HEK293 (cell line): ENCODE data around the gene MAGI2.
"Not testable (repeated sequence)": the region's sequence is repeated elsewhere in the genome, so short reads cannot be mapped to it uniquely, and the experiment has no call there.

Source experiments
- CTCF ChIA-PET: fragments of 350-600 bp; formaldehyde crosslinking; extraction: SDS; loops from one replicate; lab custom pipeline; 2021; ENCODE audit warnings: antibody characterized with exemption; lab: Yijun Ruan, JAX
- POLR2A ChIA-PET: fragments of 300-600 bp; formaldehyde crosslinking; extraction: SDS; loops from one replicate; lab custom pipeline; 2020; ENCODE audit warnings: antibody characterized with exemption, inconsistent platforms; lab: Yijun Ruan, JAX
- H3K27ac ChIP-seq: fragments of 200-500 bp; sonication (Bioruptor generic); 2 replicates; pipeline ENCODE4 v1.5.1; 2014; ENCODE audit warnings: low read depth, low read length, control low read depth, inconsistent platforms; ENCODE audit errors: extremely low read depth
- H3K36me3 ChIP-seq, 2 experiments: fragments of 200-500 bp in 1 of 2; sonication (Bioruptor generic) in 1 of 2; 1 replicate in 1 of 2; 2 replicates in 1 of 2; pipeline ENCODE4 v1.5.1; 2014 to 2017; ENCODE audit warnings: inconsistent platforms in 2 of 2, low read length in 2 of 2; ENCODE audit not compliant: control insufficient read depth in 2 of 2, insufficient read depth in 1 of 2
- H3K4me1 ChIP-seq: fragments of 200-500 bp; sonication (Bioruptor generic); 2 replicates; pipeline ENCODE4 v1.5.1; 2014; ENCODE audit warnings: mild to moderate bottlenecking, low read length, inconsistent platforms; ENCODE audit not compliant: control insufficient read depth, insufficient read depth
- H3K4me3 ChIP-seq: 2 replicates; pipeline ENCODE4 v1.5.1; 2011; ENCODE audit warnings: low read depth, mild to moderate bottlenecking, control low read depth, low read length, moderate library complexity
- H3K9me3 ChIP-seq: fragments of 200-500 bp; sonication (Bioruptor generic); 2 replicates; pipeline ENCODE4 v1.5.1; 2014; ENCODE audit warnings: low read depth, low read length, inconsistent platforms; ENCODE audit not compliant: control insufficient read depth, insufficient read depth
- GFI1B ChIP-seq: fragments of 450-650 bp; formaldehyde crosslinking; IDR thresholded peaks from 2 replicates; pipeline ENCODE4 v1.5.1; 2016; ENCODE audit warnings: missing biosample characterization, missing genetic modification characterization
- GLIS1 ChIP-seq: fragments of 450-650 bp; formaldehyde crosslinking; IDR thresholded peaks from 2 replicates; pipeline ENCODE4 v1.5.1; 2016; ENCODE audit warnings: missing biosample characterization, missing genetic modification characterization
- KLF16 ChIP-seq: fragments of 450-650 bp; formaldehyde crosslinking; IDR thresholded peaks from 2 replicates; pipeline ENCODE4 v1.5.1; 2017; ENCODE audit warnings: missing biosample characterization, missing genetic modification characterization
- SP2 ChIP-seq: fragments of 450-650 bp; formaldehyde crosslinking; IDR thresholded peaks from 2 replicates; pipeline ENCODE4 v1.5.1; 2016; ENCODE audit warnings: missing biosample characterization, missing genetic modification characterization
- YY2 ChIP-seq: fragments of 450-650 bp; formaldehyde crosslinking; IDR thresholded peaks from 2 replicates; pipeline ENCODE4 v1.5.1; 2016; ENCODE audit warnings: missing biosample characterization, missing genetic modification characterization
- ZNF146 ChIP-seq: fragments of 450-650 bp; formaldehyde crosslinking; IDR thresholded peaks from 2 replicates; pipeline ENCODE4 v1.5.1; 2016; ENCODE audit warnings: missing biosample characterization, missing genetic modification characterization
- ZNF391 ChIP-seq: fragments of 450-650 bp; formaldehyde crosslinking; IDR thresholded peaks from 2 replicates; pipeline ENCODE4 v1.5.1; 2016; ENCODE audit warnings: low read depth, missing biosample characterization, missing genetic modification characterization, borderline replicate concordance
- ZNF518A ChIP-seq: fragments of 450-650 bp; formaldehyde crosslinking; conservative IDR thresholded peaks from 2 replicates; pipeline ENCODE4 v1.5.1; 2016; ENCODE audit warnings: low read depth, missing biosample characterization, missing genetic modification characterization
- ZNF560 ChIP-seq: fragments of 450-650 bp; formaldehyde crosslinking; IDR thresholded peaks from 2 replicates; pipeline ENCODE4 v1.5.1; 2017; ENCODE audit warnings: missing biosample characterization, missing genetic modification characterization, borderline replicate concordance
- ZNF707 ChIP-seq: fragments of 450-650 bp; formaldehyde crosslinking; IDR thresholded peaks from 2 replicates; pipeline ENCODE4 v1.5.1; 2016; ENCODE audit warnings: missing biosample characterization, missing genetic modification characterization
- ZNF747 ChIP-seq: fragments of 450-650 bp; formaldehyde crosslinking; IDR thresholded peaks from 2 replicates; pipeline ENCODE4 v1.5.1; 2016; ENCODE audit warnings: missing biosample characterization, missing genetic modification characterization
- ZNF776 ChIP-seq: fragments of 450-650 bp; formaldehyde crosslinking; IDR thresholded peaks from 2 replicates; pipeline ENCODE4 v1.5.0; 2017; ENCODE audit warnings: missing biosample characterization, missing genetic modification characterization, borderline replicate concordance
- TF ChIP-seq, protein P1 (sequence below): sonication (generic); formaldehyde crosslinking; IDR thresholded peaks from 2 replicates; pipeline ENCODE4 v1.8.1; 2022; ENCODE audit warnings: mild to moderate bottlenecking, moderate library complexity, missing genetic modification reagents
- TF ChIP-seq, protein P2 (sequence below): fragments of 450-650 bp; formaldehyde crosslinking; IDR thresholded peaks from 2 replicates; pipeline ENCODE4 v1.5.1; 2016; ENCODE audit warnings: missing biosample characterization, missing genetic modification characterization
- TF ChIP-seq, protein P3 (sequence below): fragments of 450-650 bp; formaldehyde crosslinking; IDR thresholded peaks from 2 replicates; pipeline ENCODE4 v1.5.1; 2016; ENCODE audit warnings: missing biosample characterization, missing genetic modification characterization

Gene MAGI2

GRCh38 chr7:78322231-78322630 is 1131.2 kb downstream of the MAGI2 start:
- H3K4me3 ChIP-seq, H3K9me3 ChIP-seq, CTCF ChIA-PET, H3K36me3 ChIP-seq, H3K4me1 ChIP-seq, POLR2A ChIA-PET, H3K27ac ChIP-seq: not testable (repeated sequence)
- peak; percentile 58 for TF ChIP-seq ZNF146

DNA sequence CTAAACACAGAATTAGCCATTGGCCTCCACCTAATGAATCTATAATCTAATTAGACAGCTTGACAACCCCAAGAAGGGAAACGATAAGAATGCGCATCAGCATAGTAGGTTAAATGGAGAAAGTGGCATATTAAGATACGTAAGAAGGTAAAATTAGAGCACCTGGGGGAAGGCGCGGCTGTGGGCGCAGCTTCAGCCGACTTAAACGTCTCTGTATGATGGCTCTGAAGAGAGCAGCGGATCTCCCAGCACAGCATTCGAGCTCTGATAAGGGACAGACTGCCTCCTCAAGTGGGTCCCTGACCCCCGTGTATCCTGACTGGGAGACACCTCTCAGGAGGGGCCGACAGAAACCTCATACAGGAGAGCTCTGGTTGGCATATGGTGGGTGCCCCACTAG is 1136.1 kb downstream of the MAGI2 start:
- CTCF ChIA-PET, result no interaction called here
- H3K36me3 ChIP-seq, result no peaks in the 10 kb centered on the region
- H3K4me1 ChIP-seq, result no peaks in the 10 kb centered on the region

DNA sequence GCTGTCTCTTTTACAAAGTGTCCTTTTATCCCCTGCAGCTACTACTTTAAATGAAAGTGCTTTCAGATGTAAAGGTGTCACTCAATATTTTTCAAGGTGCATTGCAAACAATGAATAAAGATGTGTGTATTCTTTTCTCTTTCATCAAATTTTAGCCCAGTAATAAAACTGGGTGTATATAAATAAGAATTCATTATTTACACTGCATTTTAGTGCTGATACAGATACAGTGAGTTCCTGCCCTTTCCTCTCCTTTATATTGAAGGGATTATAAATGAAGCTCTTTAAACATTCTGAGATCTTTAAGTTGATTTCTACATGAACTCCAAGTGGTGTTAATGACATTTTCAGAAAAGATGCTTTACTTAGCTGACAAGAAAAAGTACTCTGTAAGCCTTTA is 1137.4 kb downstream of the MAGI2 start:
- CTCF ChIA-PET, result interaction anchor here (0.5 kb wide), 1 partner anchor 90 kb away, joined by 4 read pairs; no protein-coding TSS in a partner anchor
- Histone ChIP-seq H3K36me3 (no peaks in the 10 kb centered on the region), H3K9me3 (no peaks in the 10 kb centered on the region), H3K27ac (no peak overlapping the region), H3K4me3 (no peak overlapping the region), H3K4me1 (no peaks in the 10 kb centered on the region)
- POLR2A ChIA-PET, result no interaction called here
- TF ChIP-seq ZNF707 (no peak), YY2 (no peak), GLIS1 (tag by site-specific recombination) (no peak)

More for the DNA sequence above, 1136.1 kb downstream of the MAGI2 start:
- Histone ChIP-seq H3K4me3 (no peak overlapping the region), H3K9me3 (no peaks in the 10 kb centered on the region), H3K27ac (no peak overlapping the region)
- no peak for TF ChIP-seq ZNF560 (tag by site-specific recombination)
- TF ChIP-seq GFI1B, result no peak
- TF ChIP-seq ZNF776 (tag by site-specific recombination), result no peak
- no peak for TF ChIP-seq SP2 (tag by site-specific recombination)
- POLR2A ChIA-PET, result no interaction called here

- ChIA-PET POLR2A (no interaction called here), CTCF (no interaction called here)
- Histone ChIP-seq H3K27ac (no peak overlapping the region), H3K9me3 (no peaks in the 10 kb centered on the region), H3K4me3 (no peak overlapping the region), H3K36me3 (no peaks in the 10 kb centered on the region), H3K4me1 (no peaks in the 10 kb centered on the region)
- TF ChIP-seq ZNF747 (tag by site-specific recombination) (no peak), ZNF391 (tag by site-specific recombination) (no peak)
Observed at GRCh38 chr7:78315119-78315518, 1138.3 kb downstream of the MAGI2 start.

- no peaks in the 10 kb centered on the region for H3K36me3 ChIP-seq
- H3K9me3 ChIP-seq, result no peaks in the 10 kb centered on the region
- H3K27ac ChIP-seq, result no peak overlapping the region
- no peak overlapping the region for H3K4me3 ChIP-seq
- ChIA-PET CTCF (interaction anchor here (0.6 kb wide), 1 partner anchor 151 kb away, joined by 3 read pairs; no protein-coding TSS in a partner anchor), POLR2A (no interaction called here)
- H3K4me1 ChIP-seq, result no peaks in the 10 kb centered on the region
- TF ChIP-seq ZNF518A (tag by site-specific recombination) (no peak), KLF16 (tag by site-specific recombination) (no peak)
- TF ChIP-seq, protein P1, sequence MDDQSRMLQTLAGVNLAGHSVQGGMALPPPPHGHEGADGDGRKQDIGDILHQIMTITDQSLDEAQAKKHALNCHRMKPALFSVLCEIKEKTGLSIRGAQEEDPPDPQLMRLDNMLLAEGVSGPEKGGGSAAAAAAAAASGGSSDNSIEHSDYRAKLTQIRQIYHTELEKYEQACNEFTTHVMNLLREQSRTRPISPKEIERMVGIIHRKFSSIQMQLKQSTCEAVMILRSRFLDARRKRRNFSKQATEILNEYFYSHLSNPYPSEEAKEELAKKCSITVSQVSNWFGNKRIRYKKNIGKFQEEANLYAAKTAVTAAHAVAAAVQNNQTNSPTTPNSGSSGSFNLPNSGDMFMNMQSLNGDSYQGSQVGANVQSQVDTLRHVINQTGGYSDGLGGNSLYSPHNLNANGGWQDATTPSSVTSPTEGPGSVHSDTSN (CRISPR knock-in tag), result no peak
- TF ChIP-seq, protein P2, sequence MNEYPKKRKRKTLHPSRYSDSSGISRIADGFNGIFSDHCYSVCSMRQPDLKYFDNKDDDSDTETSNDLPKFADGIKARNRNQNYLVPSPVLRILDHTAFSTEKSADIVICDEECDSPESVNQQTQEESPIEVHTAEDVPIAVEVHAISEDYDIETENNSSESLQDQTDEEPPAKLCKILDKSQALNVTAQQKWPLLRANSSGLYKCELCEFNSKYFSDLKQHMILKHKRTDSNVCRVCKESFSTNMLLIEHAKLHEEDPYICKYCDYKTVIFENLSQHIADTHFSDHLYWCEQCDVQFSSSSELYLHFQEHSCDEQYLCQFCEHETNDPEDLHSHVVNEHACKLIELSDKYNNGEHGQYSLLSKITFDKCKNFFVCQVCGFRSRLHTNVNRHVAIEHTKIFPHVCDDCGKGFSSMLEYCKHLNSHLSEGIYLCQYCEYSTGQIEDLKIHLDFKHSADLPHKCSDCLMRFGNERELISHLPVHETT (tag by site-specific recombination), result no peak
- TF ChIP-seq, protein P3, sequence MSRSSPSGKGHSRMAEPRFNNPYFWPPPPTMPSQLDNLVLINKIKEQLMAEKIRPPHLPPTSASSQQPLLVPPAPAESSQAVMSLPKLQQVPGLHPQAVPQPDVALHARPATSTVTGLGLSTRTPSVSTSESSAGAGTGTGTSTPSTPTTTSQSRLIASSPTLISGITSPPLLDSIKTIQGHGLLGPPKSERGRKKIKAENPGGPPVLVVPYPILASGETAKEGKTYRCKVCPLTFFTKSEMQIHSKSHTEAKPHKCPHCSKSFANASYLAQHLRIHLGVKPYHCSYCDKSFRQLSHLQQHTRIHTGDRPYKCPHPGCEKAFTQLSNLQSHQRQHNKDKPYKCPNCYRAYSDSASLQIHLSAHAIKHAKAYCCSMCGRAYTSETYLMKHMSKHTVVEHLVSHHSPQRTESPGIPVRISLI (tag by site-specific recombination), result no peak
Observed at GRCh38 chr7:78311181-78311580, 1142.3 kb downstream of the MAGI2 start.
